ENCODE measurements around the gene PTTG1IP.

PTTG1IP gene

DNA sequence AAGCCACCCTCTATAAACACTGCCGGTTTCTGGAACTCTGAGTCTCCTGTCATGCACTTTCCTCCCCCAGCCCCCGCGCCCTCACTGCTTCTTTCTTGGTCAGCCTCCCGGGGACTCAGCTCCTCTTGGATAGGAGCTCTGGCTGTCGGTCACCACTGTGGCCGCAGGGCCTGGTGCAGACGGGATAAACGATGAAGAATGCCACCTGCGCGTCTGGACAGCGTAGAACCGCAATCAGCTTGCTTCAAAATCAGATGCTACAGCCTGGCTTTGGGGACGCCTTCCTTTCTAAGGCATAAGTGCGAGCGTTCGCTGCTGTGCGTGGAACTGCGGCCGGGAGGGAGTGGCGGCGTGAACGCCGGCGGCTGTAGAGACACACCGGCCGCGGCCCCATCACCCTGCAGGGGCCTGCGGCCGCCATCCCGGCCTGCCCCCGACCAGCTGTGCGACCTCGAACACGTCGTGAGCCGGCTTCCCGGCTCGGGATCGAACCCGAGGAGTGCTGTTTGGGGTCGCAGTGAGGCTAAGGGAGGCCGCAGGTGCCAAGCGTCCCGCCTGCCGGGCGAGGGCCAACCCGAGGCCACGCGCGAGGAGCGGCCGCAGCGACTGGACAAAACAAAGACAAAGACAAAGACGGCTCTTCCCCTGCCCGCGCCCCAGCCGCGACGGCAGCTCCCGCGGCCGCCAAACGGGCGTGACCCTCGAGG lies 688 bp downstream of the PTTG1IP start:
- 0% methylated on average over 48 of the region's 65 CpGs for WGBS (ENCODE audit: insufficient coverage)
- Histone ChIP-seq H3K4me3 (ENCODE audit: control insufficient read depth in 1 of 7, extremely low read depth in 1 of 7, insufficient read depth in 4 of 7, low read depth in 2 of 7, low read length in 6 of 7) (peak overlapping the region; percentile 67 to 96 (median 86)), H3K4me1 (ENCODE audit: control extremely low read depth in 1 of 4, control insufficient read depth in 4 of 4, insufficient read depth in 4 of 4, low read length in 3 of 4) (peaks cover 39 to 88% (median 75%) of the 10 kb centered on the region in 4 experiments), H3K27ac (ENCODE audit: insufficient read depth in 1 of 2, low read depth in 1 of 2, low read length in 2 of 2, poor library complexity in 1 of 2, severe bottlenecking in 2 of 2) (peak overlapping the region; percentile 50 to 79), H3K9me3 (ENCODE audit: control extremely low read depth in 1 of 5, control insufficient read depth in 4 of 5, insufficient read depth in 2 of 5, low read depth in 1 of 5, low read length in 4 of 5) (no peaks in the 10 kb centered on the region), H3K27me3 (replicated peaks in 2 of 5; ENCODE audit: control insufficient read depth in 4 of 5, insufficient read depth in 5 of 5, low read length in 4 of 5) (no peaks in the 10 kb centered on the region), H3K36me3 (ENCODE audit: control insufficient read depth in 4 of 4, insufficient read depth in 4 of 4, low read length in 3 of 4) (no peaks in the 10 kb centered on the region)
- DNase-seq: no peak
- ChIA-PET POLR2A (interaction anchor here (0.5 to 1.3 kb wide), 2 partner anchors 18 to 484 kb away, joined by 3 read pairs; no protein-coding TSS in a partner anchor), CTCF (interaction anchor here (0.6 to 1.7 kb wide), 11 partner anchors 16 to 722 kb away, joined by 3 to 7 read pairs (median 3); no protein-coding TSS in a partner anchor)

DNA sequence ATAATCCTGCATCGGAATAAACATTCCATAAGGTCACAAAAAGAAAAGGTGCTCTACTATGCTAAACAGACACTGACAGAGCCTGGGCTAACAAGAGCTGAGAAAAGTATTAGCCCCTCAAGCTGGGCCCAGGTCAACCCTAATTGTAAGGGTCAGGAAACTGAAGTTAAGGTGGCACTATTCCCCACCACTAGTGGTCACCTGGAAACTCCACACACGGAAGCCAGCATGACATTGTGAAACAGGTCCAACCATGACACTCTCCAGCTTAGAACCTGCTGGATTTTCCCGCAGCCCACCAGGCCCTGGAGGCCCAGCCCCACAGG lies 1.2 kb downstream of the PTTG1IP start:
- no peaks in the 10 kb centered on the region for H3K9me3 ChIP-seq (ENCODE audit: control extremely low read depth in 1 of 5, control insufficient read depth in 4 of 5, insufficient read depth in 2 of 5, low read depth in 1 of 5, low read length in 4 of 5)
- no peak for DNase-seq
- no peaks in the 10 kb centered on the region for H3K27me3 ChIP-seq (replicated peaks in 2 of 5; ENCODE audit: control insufficient read depth in 4 of 5, insufficient read depth in 5 of 5, low read length in 4 of 5)
- H3K4me1 ChIP-seq (ENCODE audit: control extremely low read depth in 1 of 4, control insufficient read depth in 4 of 4, insufficient read depth in 4 of 4, low read length in 3 of 4): peaks cover 38 to 88% (median 77%) of the 10 kb centered on the region in 4 experiments
- CTCF ChIA-PET: interaction anchor here (0.6 to 1.7 kb wide), 9 partner anchors 16 to 722 kb away, joined by 3 to 7 read pairs (median 3); no protein-coding TSS in a partner anchor
- 0% methylated on average over 2 of the region's 3 CpGs for WGBS (ENCODE audit: insufficient coverage)
- H3K27ac ChIP-seq (ENCODE audit: insufficient read depth in 1 of 2, low read depth in 1 of 2, low read length in 2 of 2, poor library complexity in 1 of 2, severe bottlenecking in 2 of 2): peak overlapping the region; percentile 50 to 79
- peaks cover 0 to 5% (median 2%) of the 10 kb centered on the region in 4 experiments for H3K36me3 ChIP-seq (ENCODE audit: control insufficient read depth in 4 of 4, insufficient read depth in 4 of 4, low read length in 3 of 4)
- H3K4me3 ChIP-seq (ENCODE audit: control insufficient read depth in 1 of 7, extremely low read depth in 1 of 7, insufficient read depth in 4 of 7, low read depth in 2 of 7, low read length in 6 of 7): peak overlapping the region; percentile 67 to 96 (median 86)
- POLR2A ChIA-PET: interaction anchor here (1.3 kb wide), 1 partner anchor 17 kb away, joined by 3 read pairs; no protein-coding TSS in a partner anchor

DNA sequence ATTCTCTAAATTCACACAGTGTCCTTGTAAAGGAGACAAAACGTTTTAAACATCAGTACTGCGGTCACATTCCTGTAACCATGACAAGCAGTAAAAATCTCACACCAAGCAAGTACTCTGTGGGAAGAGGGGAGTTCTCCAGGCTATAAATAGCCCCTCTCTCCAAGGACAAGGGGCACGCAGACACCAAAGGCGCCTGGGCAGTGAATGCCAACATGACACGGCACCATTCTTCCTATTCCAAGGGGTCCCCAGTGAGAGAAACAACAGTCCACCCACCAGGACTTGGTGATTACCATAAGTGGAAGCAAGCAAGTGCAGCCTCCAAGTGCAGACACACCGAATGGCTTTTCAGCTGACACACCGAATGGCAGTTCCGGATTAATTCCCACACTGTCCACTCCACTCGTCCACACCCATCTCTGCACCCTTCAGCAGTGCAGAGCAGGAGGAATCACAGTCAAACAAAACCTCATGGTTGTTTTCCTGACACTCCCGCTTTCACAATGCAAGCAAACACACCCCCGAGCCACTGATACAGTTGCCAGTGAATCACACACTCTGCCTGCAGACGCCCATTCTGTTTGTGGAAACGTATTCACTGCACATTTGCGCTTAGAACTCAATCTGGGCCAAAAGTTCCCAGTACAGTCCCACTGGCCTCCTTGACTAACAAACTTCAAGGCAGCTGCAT lies 1.8 kb downstream of the PTTG1IP start:
- H3K27ac ChIP-seq (ENCODE audit: insufficient read depth in 1 of 2, low read depth in 1 of 2, low read length in 2 of 2, poor library complexity in 1 of 2, severe bottlenecking in 2 of 2): peak overlapping the region; percentile 50 to 52
- no peaks in the 10 kb centered on the region for H3K9me3 ChIP-seq (ENCODE audit: control extremely low read depth in 1 of 5, control insufficient read depth in 4 of 5, insufficient read depth in 2 of 5, low read depth in 1 of 5, low read length in 4 of 5)
- ChIA-PET CTCF (interaction anchor here (0.6 to 1.5 kb wide), 6 partner anchors 8 to 257 kb away, joined by 3 to 4 read pairs (median 3); no protein-coding TSS in a partner anchor), POLR2A (interaction anchor here (0.6 kb wide), 1 partner anchor 58 kb away, joined by 3 read pairs; no protein-coding TSS in a partner anchor)
- peak overlapping the region; percentile 67 to 96 (median 86) for H3K4me3 ChIP-seq (ENCODE audit: control insufficient read depth in 1 of 7, extremely low read depth in 1 of 7, insufficient read depth in 4 of 7, low read depth in 2 of 7, low read length in 6 of 7)
- H3K27me3 ChIP-seq (replicated peaks in 2 of 5; ENCODE audit: control insufficient read depth in 4 of 5, insufficient read depth in 5 of 5, low read length in 4 of 5): no peaks in the 10 kb centered on the region
- H3K36me3 ChIP-seq (ENCODE audit: control insufficient read depth in 4 of 4, insufficient read depth in 4 of 4, low read length in 3 of 4): peaks cover 0 to 6% (median 3%) of the 10 kb centered on the region in 4 experiments
- H3K4me1 ChIP-seq (ENCODE audit: control extremely low read depth in 1 of 4, control insufficient read depth in 4 of 4, insufficient read depth in 4 of 4, low read length in 3 of 4): peaks cover 41 to 89% (median 81%) of the 10 kb centered on the region in 4 experiments
- WGBS (ENCODE audit: insufficient coverage): 40% methylated on average over 9 of the region's 14 CpGs
- no peak for DNase-seq

DNA sequence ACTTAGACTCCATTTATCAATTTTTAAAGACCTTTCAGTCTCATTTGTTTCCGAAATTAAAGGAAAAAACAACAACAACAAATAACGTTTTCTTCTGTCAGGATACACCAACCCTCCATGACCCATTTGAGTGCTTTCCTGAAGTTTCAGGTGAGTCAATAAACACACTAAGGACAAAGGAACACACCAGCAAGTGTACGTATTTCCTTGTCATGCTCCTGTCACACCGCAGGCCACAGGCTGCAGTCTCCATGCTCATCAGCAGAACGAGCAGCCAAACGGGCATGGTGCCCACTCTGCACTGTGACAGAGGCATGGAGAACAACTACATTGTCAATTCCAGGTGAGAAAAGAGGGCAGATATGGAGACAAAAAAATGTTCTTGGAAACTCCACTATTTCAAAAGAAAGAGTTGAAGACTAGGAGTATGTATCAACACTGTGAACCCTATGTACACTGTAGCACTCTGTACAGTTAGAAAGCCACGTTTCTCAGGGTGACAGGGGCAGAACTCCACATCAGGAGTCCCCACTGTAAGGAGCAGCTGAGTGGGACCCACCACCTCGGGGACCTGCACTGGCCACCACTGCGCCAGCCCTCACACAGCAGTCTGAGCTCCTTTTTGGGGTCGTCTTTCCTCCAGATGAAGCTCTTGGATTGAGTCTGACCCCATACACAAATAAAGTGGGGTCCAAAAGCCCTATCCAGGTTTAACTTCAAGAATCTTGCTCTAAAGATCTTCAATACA lies 2.6 kb downstream of the PTTG1IP start:
- Histone ChIP-seq H3K36me3 (ENCODE audit: control insufficient read depth in 4 of 4, insufficient read depth in 4 of 4, low read length in 3 of 4) (peaks cover 0 to 6% (median 3%) of the 10 kb centered on the region in 4 experiments), H3K9me3 (ENCODE audit: control extremely low read depth in 1 of 5, control insufficient read depth in 4 of 5, insufficient read depth in 2 of 5, low read depth in 1 of 5, low read length in 4 of 5) (no peaks in the 10 kb centered on the region), H3K4me1 (ENCODE audit: control extremely low read depth in 1 of 4, control insufficient read depth in 4 of 4, insufficient read depth in 4 of 4, low read length in 3 of 4) (peaks cover 45 to 91% (median 86%) of the 10 kb centered on the region in 4 experiments), H3K27me3 (replicated peaks in 2 of 5; ENCODE audit: control insufficient read depth in 4 of 5, insufficient read depth in 5 of 5, low read length in 4 of 5) (no peaks in the 10 kb centered on the region), H3K4me3 (ENCODE audit: control insufficient read depth in 1 of 7, extremely low read depth in 1 of 7, insufficient read depth in 4 of 7, low read depth in 2 of 7, low read length in 6 of 7) (peak overlapping the region in 3 of 7 experiments; percentile 71 to 96 (median 86)), H3K27ac (ENCODE audit: insufficient read depth in 1 of 2, low read depth in 1 of 2, low read length in 2 of 2, poor library complexity in 1 of 2, severe bottlenecking in 2 of 2) (peak overlapping the region in 1 of 2 experiments; percentile 52)
- CTCF ChIA-PET: interaction anchor here (0.6 to 1.0 kb wide), 2 partner anchors 9 to 65 kb away, joined by 3 to 4 read pairs; no protein-coding TSS in a partner anchor
- WGBS (ENCODE audit: insufficient coverage): 56% methylated on average over 9 of the region's 10 CpGs
- peak in 2 of 3 donors; percentile 54 to 67 for DNase-seq
- POLR2A ChIA-PET: interaction anchor here (0.6 kb wide), 1 partner anchor 57 kb away, joined by 3 read pairs; no protein-coding TSS in a partner anchor

DNA sequence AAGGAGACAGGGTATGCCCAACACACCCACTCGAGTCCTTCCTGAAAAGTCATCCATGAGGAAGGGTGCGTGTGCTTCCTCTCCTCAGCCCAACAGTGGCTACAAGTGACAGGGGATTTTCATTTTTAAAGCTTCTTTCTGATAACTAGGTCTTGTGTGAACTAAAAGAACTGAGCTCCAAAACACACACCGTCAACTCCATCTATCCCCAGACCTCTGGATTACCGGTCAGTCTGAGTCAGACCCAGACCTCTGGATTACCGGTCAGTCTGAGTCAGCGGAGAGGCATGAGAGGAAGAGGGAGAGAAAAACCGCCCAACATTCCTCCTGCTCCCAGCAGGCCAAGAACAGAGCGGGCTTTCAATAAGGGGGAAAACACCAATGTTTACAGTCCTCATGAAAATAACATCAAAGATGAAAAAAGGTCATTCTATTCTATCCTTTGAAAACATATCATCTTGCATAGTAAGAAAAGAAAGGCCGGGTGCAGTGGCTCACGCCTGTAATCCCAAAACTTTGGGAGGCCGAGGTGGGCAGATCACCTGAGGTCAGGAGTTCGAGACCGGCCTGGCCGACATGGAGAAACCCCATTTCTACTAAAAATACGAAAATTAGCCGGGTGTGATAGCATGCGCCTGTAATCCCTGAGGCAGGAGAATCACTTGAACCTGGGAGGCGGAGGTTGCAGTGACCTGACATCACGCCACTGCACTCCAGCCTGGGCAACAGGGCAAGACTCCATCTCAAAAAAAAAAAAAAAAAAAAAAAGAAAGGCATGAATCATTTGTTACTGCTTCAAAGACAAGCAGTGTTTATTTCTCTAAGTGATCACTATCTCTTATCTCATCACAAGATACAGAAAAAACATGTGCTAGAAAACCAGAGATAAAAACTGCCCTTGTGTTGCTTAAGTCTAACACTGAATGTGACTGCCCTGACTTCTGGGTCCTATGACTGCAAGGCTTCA lies 3.4 kb downstream of the PTTG1IP start:
- peaks cover 44 to 91% (median 86%) of the 10 kb centered on the region in 4 experiments for H3K4me1 ChIP-seq (ENCODE audit: control extremely low read depth in 1 of 4, control insufficient read depth in 4 of 4, insufficient read depth in 4 of 4, low read length in 3 of 4)
- H3K27ac ChIP-seq (ENCODE audit: insufficient read depth in 1 of 2, low read depth in 1 of 2, low read length in 2 of 2, poor library complexity in 1 of 2, severe bottlenecking in 2 of 2): peak overlapping the region in 1 of 2 experiments; percentile 46
- H3K4me3 ChIP-seq (ENCODE audit: control insufficient read depth in 1 of 7, extremely low read depth in 1 of 7, insufficient read depth in 4 of 7, low read depth in 2 of 7, low read length in 6 of 7): peak overlapping the region in 3 of 7 experiments; percentile 2 to 96 (median 71)

More for the DNA sequence above, 3.4 kb downstream of the PTTG1IP start:
- no peaks in the 10 kb centered on the region for H3K27me3 ChIP-seq (replicated peaks in 2 of 5; ENCODE audit: control insufficient read depth in 4 of 5, insufficient read depth in 5 of 5, low read length in 4 of 5)
- H3K9me3 ChIP-seq (ENCODE audit: control extremely low read depth in 1 of 5, control insufficient read depth in 4 of 5, insufficient read depth in 2 of 5, low read depth in 1 of 5, low read length in 4 of 5): no peaks in the 10 kb centered on the region
- H3K36me3 ChIP-seq (ENCODE audit: control insufficient read depth in 4 of 4, insufficient read depth in 4 of 4, low read length in 3 of 4): peaks cover 0 to 9% (median 4%) of the 10 kb centered on the region in 4 experiments
- DNase-seq: no peak
- ChIA-PET POLR2A (interaction anchor here (1.0 kb wide), 1 partner anchor 10 kb away, joined by 3 read pairs; no protein-coding TSS in a partner anchor), CTCF (interaction anchor here (1.0 kb wide), 3 partner anchors 11 to 24 kb away, joined by 3 to 5 read pairs (median 4); no protein-coding TSS in a partner anchor)
- 90% methylated on average over 9 of the region's 19 CpGs for WGBS (ENCODE audit: insufficient coverage)
